Medulla oblongata (tissue), 1 donor: ENCODE results near the gene MEF2C.

Source experiments
- DNase-seq: peaks from one replicate; pipeline ENCODE4 v3.0.0-alpha.2; 2015; ENCODE audit errors: extremely low spot score

The MEF2C gene

DNA sequence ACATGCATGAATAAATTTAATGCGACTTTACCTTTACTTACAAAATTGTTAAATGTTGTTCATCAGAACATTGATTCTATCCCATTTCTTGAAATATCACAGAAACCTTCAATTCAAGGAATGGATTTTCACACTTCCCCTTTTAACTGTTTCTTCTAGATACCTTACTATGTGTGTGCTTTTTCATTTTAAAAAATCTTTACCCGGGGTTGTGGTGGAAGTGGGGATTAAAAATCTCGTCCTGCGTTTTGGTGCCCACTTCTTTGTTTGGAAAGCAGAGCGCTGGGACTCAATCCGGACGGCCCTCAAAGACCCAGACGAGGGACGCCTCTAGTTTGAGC is 5.8 kb upstream of the MEF2C start:
- DNase-seq = no peak

DNA sequence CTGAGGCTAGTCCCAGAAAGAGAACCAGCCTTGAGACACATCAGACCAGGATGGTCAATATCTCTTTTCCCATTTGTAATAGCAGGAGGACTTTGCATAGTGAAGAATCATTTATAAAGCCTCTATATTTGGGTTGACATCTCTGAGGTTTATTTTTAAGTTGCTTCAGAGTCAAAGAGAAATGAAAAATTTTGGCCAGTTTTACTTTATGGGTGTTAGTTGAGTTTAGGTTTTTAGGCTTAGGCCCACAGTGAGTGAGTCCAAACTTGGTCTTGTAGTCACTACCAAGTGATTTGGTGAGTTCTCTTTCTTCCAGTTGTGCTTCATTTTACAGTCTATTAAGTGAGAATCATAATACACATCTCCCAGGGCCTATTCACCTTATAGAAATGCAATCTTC is 5.3 kb upstream of the MEF2C start:
- peak; percentile 42 for DNase-seq

- peak; percentile 32 for DNase-seq
These were observed 4.4 kb upstream of the MEF2C start for GRCh38 chr5:88887342-88887741.

DNA sequence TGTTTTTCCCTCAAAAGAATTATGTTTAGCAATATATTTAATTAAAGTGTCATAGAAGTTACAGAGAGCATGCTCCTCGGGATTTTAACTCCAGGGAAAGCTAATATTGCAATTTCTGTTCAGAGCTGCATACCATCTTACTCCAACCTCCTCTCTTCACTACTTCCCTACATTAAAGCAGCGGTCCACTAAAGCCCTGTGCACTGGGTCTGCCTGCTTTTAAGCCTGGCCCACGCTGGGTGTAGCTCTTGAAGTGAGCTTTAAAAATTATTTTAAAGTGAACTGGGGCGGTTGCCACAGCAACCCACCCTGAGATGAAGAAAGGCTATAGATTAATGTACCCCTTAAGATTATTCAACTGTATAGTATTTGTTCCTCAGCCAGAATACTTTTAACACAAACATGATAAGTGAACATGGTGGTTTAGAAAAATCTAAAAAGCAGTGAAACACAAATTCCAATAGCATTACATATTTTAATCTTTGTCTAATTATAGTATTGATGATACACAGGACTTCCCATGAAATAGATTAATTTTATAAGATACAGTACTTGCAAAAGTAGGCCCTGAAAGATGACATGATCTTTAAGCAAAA is 3.9 kb upstream of the MEF2C start:
- DNase-seq = peak; percentile 40

GRCh38 chr5:88886252-88886651 is 3.3 kb upstream of the MEF2C start:
- DNase-seq = peak; percentile 40

GRCh38 chr5:88885002-88885401 is 2.0 kb upstream of the MEF2C start:
- DNase-seq = peak; percentile 38

DNA sequence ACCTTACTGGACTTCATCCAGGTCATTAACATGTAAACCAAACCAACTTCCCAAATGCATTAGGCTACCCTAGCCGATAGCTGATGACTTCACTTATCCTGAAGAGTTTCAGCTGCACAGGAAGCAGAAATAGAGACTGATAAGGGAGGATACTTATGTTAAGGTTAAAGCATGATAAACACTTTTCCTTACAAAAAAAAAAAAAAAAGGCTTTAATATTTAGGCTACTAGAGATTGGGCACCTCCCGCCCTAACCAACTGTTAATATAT is 1.6 kb upstream of the MEF2C start:
- DNase-seq = peak; percentile 35

DNA sequence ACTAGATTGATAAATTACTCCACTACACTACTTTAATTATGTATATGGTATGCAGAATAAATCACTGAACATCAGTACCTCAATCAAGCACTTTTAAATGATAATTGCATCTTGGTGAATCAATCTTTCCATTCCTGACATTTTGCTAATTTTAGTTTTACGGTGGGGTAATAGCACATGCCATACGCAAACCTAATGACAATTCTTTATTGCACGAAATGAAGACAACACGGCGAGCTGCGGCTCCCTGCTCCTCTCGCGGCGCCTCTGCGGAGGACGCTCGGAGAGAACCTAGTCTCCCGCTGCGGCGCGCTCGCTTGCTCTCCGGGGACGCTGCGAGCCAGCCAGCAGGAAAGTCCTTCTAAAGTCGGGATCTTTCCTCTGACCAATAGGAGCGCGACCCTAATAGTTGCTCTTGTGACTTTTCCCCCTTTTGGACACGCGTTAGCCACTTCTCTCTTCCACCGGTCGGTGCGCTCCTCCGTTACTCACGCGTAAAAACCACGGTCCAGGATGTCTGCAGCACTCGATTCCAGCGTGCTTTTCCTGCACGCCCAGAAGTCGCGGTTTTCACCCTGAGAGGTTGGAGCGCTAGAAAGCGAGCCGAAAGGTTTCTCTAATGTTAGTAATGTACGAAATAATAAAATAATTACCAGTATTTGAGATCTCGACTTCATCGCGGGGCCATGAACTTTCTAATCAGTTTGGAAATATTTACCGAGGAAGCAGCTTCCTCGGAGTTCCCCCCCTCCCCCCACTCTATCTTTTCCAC is 1.0 kb upstream of the MEF2C start:
- DNase-seq = peak; percentile 76

DNA sequence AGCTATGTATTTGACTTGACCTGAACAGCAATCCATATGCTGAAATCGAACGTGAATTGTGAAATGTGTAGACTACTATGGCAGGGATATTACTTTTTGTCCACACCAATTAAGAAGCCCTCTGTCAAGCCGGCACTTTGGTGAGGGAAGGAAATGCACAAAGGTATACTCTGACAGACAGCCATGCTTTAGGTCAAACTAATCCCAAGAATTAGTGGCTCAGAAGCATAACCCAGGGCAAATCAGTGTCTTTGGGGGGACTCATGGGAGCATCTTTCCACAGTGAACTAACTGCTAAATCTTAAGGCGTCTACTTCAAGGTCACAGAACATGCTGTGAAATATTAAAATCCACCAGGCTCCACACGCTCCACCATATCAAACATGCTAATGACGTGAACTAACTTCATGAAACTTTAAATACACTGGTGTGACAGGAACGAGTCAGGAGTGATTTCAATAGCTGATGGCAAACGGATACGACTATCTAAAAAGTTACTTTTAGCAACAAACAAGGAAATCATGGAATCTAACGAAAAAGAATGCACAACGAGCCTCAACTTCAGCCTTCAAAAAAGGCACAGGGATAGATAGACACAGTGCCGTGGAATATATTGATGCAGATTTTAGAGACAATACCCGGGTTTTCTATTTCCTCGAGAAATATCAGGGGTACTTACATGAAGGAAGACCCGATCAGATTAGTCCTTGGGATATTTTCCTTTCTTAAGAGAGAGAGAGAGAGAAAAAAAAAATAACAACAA is 527 bp downstream of the MEF2C start:
- DNase-seq = peak; percentile 43

- DNase-seq = peak; percentile 61
These were observed 1.4 kb downstream of the MEF2C start for GRCh38 chr5:88881571-88881971.

DNA sequence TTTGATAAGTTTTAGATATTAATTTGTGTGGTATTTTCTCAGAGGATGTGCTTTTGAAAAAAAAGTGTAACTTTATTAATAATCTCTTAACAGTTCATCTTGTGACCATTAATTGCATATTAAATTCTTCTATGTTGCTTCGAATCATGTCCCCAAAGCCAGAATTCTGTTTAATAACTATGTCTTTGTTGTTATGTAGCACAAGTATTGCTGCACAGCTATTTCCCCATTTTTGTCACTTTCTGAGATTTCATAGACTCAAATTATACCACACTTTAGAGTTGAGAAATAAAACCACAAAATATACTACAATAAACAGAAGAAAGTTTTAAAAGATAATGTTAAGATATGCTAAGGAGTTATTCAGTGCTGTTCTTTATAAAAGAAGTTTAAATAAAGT is 2.8 kb downstream of the MEF2C start:
- DNase-seq = no peak

GRCh38 chr5:88879724-88880123 is 3.3 kb downstream of the MEF2C start:
- DNase-seq = peak; percentile 33

- DNase-seq = no peak
These were observed 4.0 kb downstream of the MEF2C start for GRCh38 chr5:88878976-88879375.

DNA sequence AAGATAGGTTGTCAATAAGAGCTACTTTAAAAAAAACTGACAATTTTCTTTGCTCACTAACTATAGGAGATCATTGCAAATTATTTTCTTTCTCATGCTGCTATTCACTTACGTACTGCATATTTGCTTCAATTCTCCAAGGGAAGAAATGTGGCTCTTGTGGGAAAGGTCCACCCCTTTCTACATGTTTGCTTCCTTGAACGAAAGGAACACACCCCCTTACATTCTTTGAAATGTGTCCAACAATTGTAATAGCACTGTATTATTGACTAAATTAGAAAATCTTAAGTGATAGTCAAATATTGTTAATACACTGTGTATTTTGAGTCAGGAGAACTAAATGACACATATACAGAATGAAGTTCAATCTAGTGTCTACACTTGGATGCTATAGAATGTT is 5.2 kb downstream of the MEF2C start:
- peak; percentile 29 for DNase-seq

DNA sequence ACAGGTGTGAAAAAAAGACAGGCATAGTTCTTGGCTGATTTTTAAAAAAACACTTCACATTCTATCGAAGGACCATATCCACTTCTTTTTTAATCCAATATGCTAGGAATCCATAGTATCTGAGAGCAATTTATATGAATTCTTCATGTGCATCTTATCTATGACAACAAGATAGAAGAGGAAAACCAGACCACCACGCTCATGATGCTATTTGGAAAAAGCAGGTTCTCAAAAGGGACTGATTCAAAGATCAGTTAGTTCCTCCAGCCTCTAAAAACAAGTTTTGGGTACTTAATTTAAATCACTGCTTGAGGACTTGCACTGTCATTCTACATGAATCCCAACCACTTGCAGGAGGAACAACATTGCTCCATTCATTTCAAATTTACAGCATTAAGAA is 6.3 kb downstream of the MEF2C start:
- peak; percentile 11 for DNase-seq

DNA sequence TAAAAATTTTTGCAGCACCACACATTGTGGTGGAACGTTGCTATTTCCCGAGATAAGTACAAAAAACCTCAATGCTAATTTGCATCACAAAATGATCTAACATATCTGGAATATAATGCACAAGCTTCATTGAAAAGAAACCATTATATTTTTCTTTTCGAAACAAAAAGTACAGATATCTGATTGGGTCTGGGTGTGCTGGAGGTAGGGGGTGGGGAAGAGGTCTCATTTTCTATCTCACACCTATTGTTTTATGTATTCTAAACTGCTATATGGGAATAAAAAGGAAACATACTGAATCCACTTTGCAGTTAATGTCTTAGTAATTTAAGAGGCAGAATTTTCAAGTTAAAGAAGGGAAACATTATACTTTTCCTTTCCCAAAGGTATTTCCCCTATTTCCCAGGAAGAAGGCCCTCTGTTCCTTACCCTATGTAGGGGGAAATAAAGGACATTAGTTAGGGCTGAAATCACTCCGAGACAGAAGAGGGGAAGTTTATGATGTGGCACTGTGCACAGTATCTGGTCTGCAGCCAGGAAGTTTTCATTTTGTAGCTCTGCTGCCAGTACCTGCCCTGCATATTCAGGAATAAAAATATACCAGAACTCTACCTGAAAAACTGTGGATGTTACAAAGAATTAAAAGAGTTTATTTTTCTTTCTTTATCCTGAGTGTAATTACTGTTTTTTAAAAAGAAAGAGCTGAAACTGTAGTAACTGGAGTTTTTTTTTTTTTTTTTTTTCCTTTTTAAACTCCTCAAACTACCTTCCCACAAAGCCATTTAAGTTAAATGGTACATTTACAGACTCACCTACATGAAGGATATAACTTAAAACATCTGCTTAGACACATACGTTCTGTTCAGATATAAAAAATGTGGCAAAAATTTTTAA is 7.4 kb downstream of the MEF2C start:
- DNase-seq = peak; percentile 38

GRCh38 chr5:88873447-88873846 is 9.5 kb downstream of the MEF2C start:
- DNase-seq = no peak

DNA sequence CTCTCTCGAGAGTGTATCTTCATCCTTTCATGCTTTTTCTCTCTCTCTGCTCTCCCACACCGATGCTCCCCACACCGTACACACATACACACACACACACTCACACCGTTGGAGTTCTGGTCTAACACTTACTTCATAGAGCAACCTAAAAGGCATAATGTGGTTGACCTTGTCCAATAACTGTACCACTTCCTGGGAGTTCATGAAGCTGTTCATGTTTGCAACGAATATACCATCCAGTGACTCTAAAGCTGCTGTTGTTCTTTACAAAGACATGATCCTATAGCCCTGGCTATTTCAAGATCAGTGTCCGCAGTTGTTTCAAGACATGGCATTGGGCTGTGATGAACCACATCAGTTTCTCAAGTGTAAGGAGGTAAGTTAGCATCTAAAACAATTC is 10.0 kb downstream of the MEF2C start:
- DNase-seq = no peak

GRCh38 chr5:88870285-88870684 is 12.7 kb downstream of the MEF2C start:
- DNase-seq = no peak

GRCh38 chr5:88868468-88869068 is 14.4 kb downstream of the MEF2C start:
- DNase-seq = no peak

DNA sequence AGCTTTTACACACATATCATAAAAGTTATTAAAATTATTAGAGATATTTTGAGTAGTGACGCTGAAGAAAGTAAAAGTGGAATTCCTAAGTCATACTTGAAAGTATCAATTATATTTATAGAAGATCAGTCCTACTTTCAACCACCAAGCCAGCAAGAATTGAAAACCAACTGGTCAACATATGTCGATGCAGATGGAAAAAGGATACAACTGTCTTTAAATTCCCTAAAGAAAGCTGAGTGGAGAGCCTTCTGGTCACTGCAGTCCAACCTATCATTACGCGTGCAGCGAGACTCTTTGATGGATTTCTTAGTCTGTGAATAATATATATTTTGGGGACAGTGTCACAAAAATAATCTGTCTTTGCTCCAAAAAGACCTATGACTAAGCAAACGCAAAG is 15.3 kb downstream of the MEF2C start:
- DNase-seq = no peak

- no peak for DNase-seq
These were observed 19.5 kb downstream of the MEF2C start for GRCh38 chr5:88863523-88863922.
